ENCODE data around the gene PRAMEF14. TPM values are rescaled to one million over a fixed set of nuclear protein-coding genes. Genes with fewer than 3 reads are reported as not detected.
"Not testable (repeated sequence)": the region's sequence is repeated elsewhere in the genome, so short reads cannot be mapped to it uniquely, and the experiment has no call there.

PRAMEF14 gene
- total and polyA plus RNA-seq, 2 donors from 2014 or later: not detected

DNA sequence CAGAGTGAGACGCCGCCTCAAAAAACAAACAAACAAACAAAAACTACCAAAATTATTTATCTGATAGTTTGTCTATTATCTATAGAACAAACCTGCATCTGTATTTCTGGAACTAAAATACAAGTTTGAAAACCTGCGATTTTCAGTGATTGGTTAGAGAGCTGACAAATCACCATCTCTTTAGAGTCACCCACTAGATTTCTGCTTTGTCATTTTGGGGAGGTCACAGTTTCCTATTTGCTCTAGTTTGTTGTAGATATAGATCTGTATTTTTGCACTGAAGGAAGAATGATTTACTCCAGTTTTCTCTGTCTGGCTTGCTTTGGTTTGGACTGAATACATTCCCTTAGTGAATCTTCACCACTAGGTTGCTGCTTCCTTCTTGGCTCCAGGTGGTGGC lies 19.6 kb upstream of the PRAMEF14 start:
- H3K4me1 ChIP-seq (ENCODE audit: control insufficient read depth in 2 of 3, insufficient read depth in 2 of 3, low read depth in 1 of 3, low read length in 3 of 3); FAIRE-seq; H3K9ac ChIP-seq (ENCODE audit: low read length in 3 of 3); DNase-seq; H3K27ac ChIP-seq (ENCODE audit: low read depth in 2 of 2, low read length in 2 of 2); intact Hi-C loops (cut with DNase I); H3K27me3 ChIP-seq (ENCODE audit: control insufficient read depth, insufficient read depth, low read length); H3K36me3 ChIP-seq (ENCODE audit: control insufficient read depth in 2 of 3, insufficient read depth in 3 of 3, low read length in 3 of 3); H3K9me3 ChIP-seq (ENCODE audit: control insufficient read depth in 2 of 3, insufficient read depth in 1 of 3, low read length in 3 of 3); H3K4me3 ChIP-seq (ENCODE audit: low read length in 3 of 3): not testable (repeated sequence)

DNA sequence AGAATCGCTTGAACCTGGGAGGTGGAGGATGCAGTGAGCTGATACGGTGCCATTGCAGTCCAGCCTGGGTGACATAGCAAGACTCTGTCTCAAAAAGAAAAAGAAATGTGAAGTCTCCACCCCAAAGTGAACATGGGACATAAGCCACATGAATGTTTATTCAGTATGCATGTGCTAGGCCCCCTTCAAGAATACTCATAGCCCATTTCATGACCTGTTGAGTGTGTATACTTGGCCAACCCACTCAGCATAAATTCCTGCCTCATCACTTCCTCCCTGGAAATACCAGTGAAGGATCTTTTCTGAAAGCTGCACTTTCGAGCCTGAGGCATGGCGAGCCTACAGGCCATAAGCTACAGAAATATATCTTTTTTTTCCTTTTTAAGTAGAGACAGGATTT lies 18.0 kb upstream of the PRAMEF14 start:
- not testable (repeated sequence) for FAIRE-seq

GRCh38 chr1:13362364-13362763 lies 15.4 kb upstream of the PRAMEF14 start:
- FAIRE-seq; DNase-seq; H3K4me3 ChIP-seq (ENCODE audit: low read length in 3 of 3); H3K27me3 ChIP-seq (ENCODE audit: control insufficient read depth, insufficient read depth, low read length); intact Hi-C loops (cut with DNase I); H3K9me3 ChIP-seq (ENCODE audit: control insufficient read depth in 2 of 3, insufficient read depth in 1 of 3, low read length in 3 of 3); H3K36me3 ChIP-seq (ENCODE audit: control insufficient read depth in 2 of 3, insufficient read depth in 3 of 3, low read length in 3 of 3); H3K27ac ChIP-seq (ENCODE audit: low read depth in 2 of 2, low read length in 2 of 2); H3K9ac ChIP-seq (ENCODE audit: low read length in 3 of 3); H3K4me1 ChIP-seq (ENCODE audit: control insufficient read depth in 2 of 3, insufficient read depth in 2 of 3, low read depth in 1 of 3, low read length in 3 of 3): not testable (repeated sequence)

More for the DNA sequence above, 18.0 kb upstream of the PRAMEF14 start:
- H3K9me3 ChIP-seq (ENCODE audit: control insufficient read depth in 2 of 3, insufficient read depth in 1 of 3, low read length in 3 of 3); H3K4me1 ChIP-seq (ENCODE audit: control insufficient read depth in 2 of 3, insufficient read depth in 2 of 3, low read depth in 1 of 3, low read length in 3 of 3); H3K36me3 ChIP-seq (ENCODE audit: control insufficient read depth in 2 of 3, insufficient read depth in 3 of 3, low read length in 3 of 3); H3K27ac ChIP-seq (ENCODE audit: low read depth in 2 of 2, low read length in 2 of 2); H3K27me3 ChIP-seq (ENCODE audit: control insufficient read depth, insufficient read depth, low read length); DNase-seq; H3K9ac ChIP-seq (ENCODE audit: low read length in 3 of 3); intact Hi-C loops (cut with DNase I); H3K4me3 ChIP-seq (ENCODE audit: low read length in 3 of 3): not testable (repeated sequence)

GRCh38 chr1:13356774-13357173 lies 9.8 kb upstream of the PRAMEF14 start:
- H3K4me1 ChIP-seq (ENCODE audit: control insufficient read depth in 2 of 3, insufficient read depth in 2 of 3, low read depth in 1 of 3, low read length in 3 of 3); intact Hi-C loops (cut with DNase I); H3K27me3 ChIP-seq (ENCODE audit: control insufficient read depth, insufficient read depth, low read length); H3K4me3 ChIP-seq (ENCODE audit: low read length in 3 of 3); H3K9me3 ChIP-seq (ENCODE audit: control insufficient read depth in 2 of 3, insufficient read depth in 1 of 3, low read length in 3 of 3); H3K36me3 ChIP-seq (ENCODE audit: control insufficient read depth in 2 of 3, insufficient read depth in 3 of 3, low read length in 3 of 3); FAIRE-seq; H3K27ac ChIP-seq (ENCODE audit: low read depth in 2 of 2, low read length in 2 of 2); H3K9ac ChIP-seq (ENCODE audit: low read length in 3 of 3): not testable (repeated sequence)
- DNase-seq: peak in 4 of 5 donors; percentile 34 to 69 (median 51)
- TF ChIP-seq CTCF (IDR thresholded peaks at IDR 0.05; ENCODE audit: borderline replicate concordance, extremely low read depth, insufficient read depth): peak; percentile 49

GRCh38 chr1:13354475-13354874 lies 7.5 kb upstream of the PRAMEF14 start:
- intact Hi-C loops (cut with DNase I); H3K9me3 ChIP-seq (ENCODE audit: control insufficient read depth in 2 of 3, insufficient read depth in 1 of 3, low read length in 3 of 3); H3K36me3 ChIP-seq (ENCODE audit: control insufficient read depth in 2 of 3, insufficient read depth in 3 of 3, low read length in 3 of 3); H3K27me3 ChIP-seq (ENCODE audit: control insufficient read depth, insufficient read depth, low read length); DNase-seq; H3K27ac ChIP-seq (ENCODE audit: low read depth in 2 of 2, low read length in 2 of 2); FAIRE-seq; H3K9ac ChIP-seq (ENCODE audit: low read length in 3 of 3); H3K4me1 ChIP-seq (ENCODE audit: control insufficient read depth in 2 of 3, insufficient read depth in 2 of 3, low read depth in 1 of 3, low read length in 3 of 3); H3K4me3 ChIP-seq (ENCODE audit: low read length in 3 of 3): not testable (repeated sequence)

DNA sequence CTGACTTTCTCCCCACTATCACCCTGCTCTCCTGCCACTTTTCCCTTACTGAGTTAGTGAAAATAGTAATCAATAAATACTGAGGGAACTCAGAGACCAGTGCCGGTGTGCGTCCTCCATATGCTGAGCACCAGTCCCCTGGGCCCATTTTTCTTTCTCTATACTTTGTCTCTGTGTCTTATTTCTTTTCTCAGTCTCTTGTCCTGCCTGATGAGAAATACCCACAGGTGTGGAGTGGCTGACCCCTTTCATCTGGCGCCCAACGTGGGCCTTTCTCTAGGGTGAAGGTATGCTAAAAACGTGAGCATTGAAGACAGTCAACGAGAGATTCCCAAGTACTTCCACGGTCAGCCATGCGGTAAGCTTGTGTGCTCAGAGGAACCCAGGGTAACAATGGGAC lies 6.5 kb upstream of the PRAMEF14 start:
- H3K27ac ChIP-seq (ENCODE audit: low read depth in 2 of 2, low read length in 2 of 2); H3K9ac ChIP-seq (ENCODE audit: low read length in 3 of 3); H3K27me3 ChIP-seq (ENCODE audit: control insufficient read depth, insufficient read depth, low read length); DNase-seq; H3K4me3 ChIP-seq (ENCODE audit: low read length in 3 of 3); FAIRE-seq; H3K4me1 ChIP-seq (ENCODE audit: control insufficient read depth in 2 of 3, insufficient read depth in 2 of 3, low read depth in 1 of 3, low read length in 3 of 3); H3K36me3 ChIP-seq (ENCODE audit: control insufficient read depth in 2 of 3, insufficient read depth in 3 of 3, low read length in 3 of 3); H3K9me3 ChIP-seq (ENCODE audit: control insufficient read depth in 2 of 3, insufficient read depth in 1 of 3, low read length in 3 of 3); intact Hi-C loops (cut with DNase I): not testable (repeated sequence)

- intact Hi-C loops (cut with DNase I); DNase-seq; H3K9me3 ChIP-seq (ENCODE audit: control insufficient read depth in 2 of 3, insufficient read depth in 1 of 3, low read length in 3 of 3); H3K4me3 ChIP-seq (ENCODE audit: low read length in 3 of 3); H3K36me3 ChIP-seq (ENCODE audit: control insufficient read depth in 2 of 3, insufficient read depth in 3 of 3, low read length in 3 of 3); H3K9ac ChIP-seq (ENCODE audit: low read length in 3 of 3); H3K4me1 ChIP-seq (ENCODE audit: control insufficient read depth in 2 of 3, insufficient read depth in 2 of 3, low read depth in 1 of 3, low read length in 3 of 3); FAIRE-seq; H3K27me3 ChIP-seq (ENCODE audit: control insufficient read depth, insufficient read depth, low read length); H3K27ac ChIP-seq (ENCODE audit: low read depth in 2 of 2, low read length in 2 of 2): not testable (repeated sequence)
These were observed 4.4 kb downstream of the PRAMEF14 start for GRCh38 chr1:13342496-13342895.

DNA sequence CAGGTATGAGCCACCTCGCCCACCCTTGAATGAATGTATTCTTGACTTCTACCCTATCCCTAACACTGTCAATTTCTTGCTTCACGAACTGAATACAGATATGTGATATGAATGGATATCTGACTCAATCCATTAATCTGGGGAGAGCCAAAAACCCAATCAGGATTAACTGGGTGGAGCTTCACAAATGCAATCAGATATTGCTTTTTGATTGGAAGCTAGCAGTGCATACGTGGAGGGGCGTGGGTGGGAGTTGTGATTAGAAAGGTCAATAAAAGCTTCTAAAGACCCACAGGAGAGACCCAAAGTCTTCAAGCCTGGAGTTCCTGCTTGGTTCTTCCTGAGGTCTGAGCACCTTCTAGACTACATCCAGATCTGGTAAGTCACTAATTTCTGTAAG lies 31.7 kb downstream of the PRAMEF14 start, which contains the start of gene PRAMEF15:
Gene PRAMEF15, plus strand, starts transcription at position 301 of the 400 bp plus-strand sequence. CDS start 2,827 bp downstream, outside the sequence.
- H3K4me3 ChIP-seq (ENCODE audit: low read length in 3 of 3); DNase-seq; FAIRE-seq; H3K4me1 ChIP-seq (ENCODE audit: control insufficient read depth in 2 of 3, insufficient read depth in 2 of 3, low read depth in 1 of 3, low read length in 3 of 3); intact Hi-C loops (cut with DNase I); H3K36me3 ChIP-seq (ENCODE audit: control insufficient read depth in 2 of 3, insufficient read depth in 3 of 3, low read length in 3 of 3); H3K9ac ChIP-seq (ENCODE audit: low read length in 3 of 3); H3K9me3 ChIP-seq (ENCODE audit: control insufficient read depth in 2 of 3, insufficient read depth in 1 of 3, low read length in 3 of 3); H3K27me3 ChIP-seq (ENCODE audit: control insufficient read depth, insufficient read depth, low read length); H3K27ac ChIP-seq (ENCODE audit: low read depth in 2 of 2, low read length in 2 of 2): not testable (repeated sequence)

Measured in kidney (tissue), 14 donors.